HL-60 (cell line): ENCODE results near the gene GOLGA8B.

Source experiments
- DNase-seq, 2 experiments: peaks; one replicate each; pipeline ENCODE4 v3.0.0-alpha.2; 2010 to 2020; ENCODE audit warnings: low read depth in 1 of 2, low spot score in 1 of 2
- H3K27ac ChIP-seq: fragments of 250-450 bp; sonication (Bioruptor Pico); replicated peaks from 2 replicates; pipeline ENCODE4 v1.5.1; 2020; ENCODE audit warnings: mild to moderate bottlenecking, moderate library complexity
- H3K27me3 ChIP-seq: fragments of 250-450 bp; sonication (Bioruptor Pico); 2 replicates; pipeline ENCODE4 v1.5.1; 2021; ENCODE audit warnings: mild to moderate bottlenecking, moderate library complexity; ENCODE audit not compliant: insufficient read depth, poor library complexity, severe bottlenecking
- H3K4me3 ChIP-seq: replicated peaks from 2 replicates; pipeline ENCODE4 v1.5.1; 2011; ENCODE audit warnings: mild to moderate bottlenecking, control low read depth, low read length; ENCODE audit not compliant: insufficient read depth
- GABPA ChIP-seq: IDR thresholded peaks from 2 replicates; pipeline ENCODE4 v1.6.1; 2012; ENCODE audit warnings: low read depth
- POLR2AphosphoS5 ChIP-seq: IDR thresholded peaks from 2 replicates; pipeline ENCODE4 v1.6.1; 2012; ENCODE audit warnings: low read depth
- SPI1 ChIP-seq: IDR thresholded peaks from 2 replicates; pipeline ENCODE4 v1.6.1; 2012; ENCODE audit warnings: low read depth, mild to moderate bottlenecking, borderline replicate concordance
- TF ChIP-seq, protein P1 (sequence below): IDR thresholded peaks from one replicate; pipeline ENCODE4 v1.5.1; 2011; ENCODE audit warnings: low read length, control low read depth, inconsistent platforms; ENCODE audit not compliant: insufficient read depth
- TF ChIP-seq, protein P2 (sequence below): IDR thresholded peaks from 2 replicates; pipeline ENCODE4 v1.6.1; 2012; ENCODE audit warnings: low read depth; ENCODE audit not compliant: insufficient replicate concordance

GOLGA8B gene

DNA sequence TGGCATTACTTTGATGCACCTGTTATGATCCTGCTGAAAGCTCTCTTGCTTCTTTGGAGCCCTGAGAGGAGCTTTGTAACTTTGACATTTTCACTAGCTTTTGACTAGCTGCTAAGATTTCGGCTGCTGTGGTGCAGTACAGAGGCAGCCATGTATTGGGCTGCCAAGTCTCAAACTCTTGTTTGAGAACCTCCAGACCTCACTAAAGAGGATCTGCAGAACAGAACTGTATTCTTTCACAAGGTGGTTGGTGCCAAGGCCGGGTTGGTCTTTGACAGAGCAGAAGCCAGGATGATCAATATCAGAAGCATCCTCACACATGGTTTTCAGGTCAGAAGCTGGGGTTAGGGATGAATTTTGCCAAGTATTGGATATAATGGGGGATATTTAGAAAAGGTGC lies 34.6 kb upstream of the GOLGA8B start:
- no peak for DNase-seq
- H3K27me3 ChIP-seq: no peaks in the 10 kb centered on the region
- TF ChIP-seq, protein P1, sequence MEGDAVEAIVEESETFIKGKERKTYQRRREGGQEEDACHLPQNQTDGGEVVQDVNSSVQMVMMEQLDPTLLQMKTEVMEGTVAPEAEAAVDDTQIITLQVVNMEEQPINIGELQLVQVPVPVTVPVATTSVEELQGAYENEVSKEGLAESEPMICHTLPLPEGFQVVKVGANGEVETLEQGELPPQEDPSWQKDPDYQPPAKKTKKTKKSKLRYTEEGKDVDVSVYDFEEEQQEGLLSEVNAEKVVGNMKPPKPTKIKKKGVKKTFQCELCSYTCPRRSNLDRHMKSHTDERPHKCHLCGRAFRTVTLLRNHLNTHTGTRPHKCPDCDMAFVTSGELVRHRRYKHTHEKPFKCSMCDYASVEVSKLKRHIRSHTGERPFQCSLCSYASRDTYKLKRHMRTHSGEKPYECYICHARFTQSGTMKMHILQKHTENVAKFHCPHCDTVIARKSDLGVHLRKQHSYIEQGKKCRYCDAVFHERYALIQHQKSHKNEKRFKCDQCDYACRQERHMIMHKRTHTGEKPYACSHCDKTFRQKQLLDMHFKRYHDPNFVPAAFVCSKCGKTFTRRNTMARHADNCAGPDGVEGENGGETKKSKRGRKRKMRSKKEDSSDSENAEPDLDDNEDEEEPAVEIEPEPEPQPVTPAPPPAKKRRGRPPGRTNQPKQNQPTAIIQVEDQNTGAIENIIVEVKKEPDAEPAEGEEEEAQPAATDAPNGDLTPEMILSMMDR: no peak
- TF ChIP-seq GABPA (no peak), POLR2AphosphoS5 (no peak)
- H3K4me3 ChIP-seq: no peak overlapping the region
- no peak overlapping the region for H3K27ac ChIP-seq

DNA sequence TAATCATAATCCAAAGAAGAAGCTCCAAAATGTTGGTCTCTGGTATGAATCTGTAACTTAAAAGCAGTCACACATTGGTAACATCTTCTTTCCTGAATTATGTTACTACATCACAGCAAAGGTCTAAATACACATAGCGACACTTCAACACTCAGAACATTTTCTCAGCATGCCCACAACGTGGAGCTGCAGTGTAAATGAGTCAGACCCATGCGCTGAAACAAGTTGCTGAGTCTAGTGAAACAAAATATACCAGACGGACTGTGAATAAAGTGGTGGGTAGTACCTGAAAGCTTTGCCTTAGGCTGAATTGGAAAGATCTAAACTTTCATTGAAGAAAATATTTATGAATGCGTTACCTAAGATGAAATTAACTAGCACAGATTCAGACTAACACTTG lies 33.2 kb upstream of the GOLGA8B start:
- Histone ChIP-seq H3K4me3 (no peak overlapping the region), H3K27ac (no peak overlapping the region), H3K27me3 (no peaks in the 10 kb centered on the region)
- DNase-seq: no peak
- TF ChIP-seq POLR2AphosphoS5 (no peak), SPI1 (no peak), GABPA (no peak)
- TF ChIP-seq, protein P2, sequence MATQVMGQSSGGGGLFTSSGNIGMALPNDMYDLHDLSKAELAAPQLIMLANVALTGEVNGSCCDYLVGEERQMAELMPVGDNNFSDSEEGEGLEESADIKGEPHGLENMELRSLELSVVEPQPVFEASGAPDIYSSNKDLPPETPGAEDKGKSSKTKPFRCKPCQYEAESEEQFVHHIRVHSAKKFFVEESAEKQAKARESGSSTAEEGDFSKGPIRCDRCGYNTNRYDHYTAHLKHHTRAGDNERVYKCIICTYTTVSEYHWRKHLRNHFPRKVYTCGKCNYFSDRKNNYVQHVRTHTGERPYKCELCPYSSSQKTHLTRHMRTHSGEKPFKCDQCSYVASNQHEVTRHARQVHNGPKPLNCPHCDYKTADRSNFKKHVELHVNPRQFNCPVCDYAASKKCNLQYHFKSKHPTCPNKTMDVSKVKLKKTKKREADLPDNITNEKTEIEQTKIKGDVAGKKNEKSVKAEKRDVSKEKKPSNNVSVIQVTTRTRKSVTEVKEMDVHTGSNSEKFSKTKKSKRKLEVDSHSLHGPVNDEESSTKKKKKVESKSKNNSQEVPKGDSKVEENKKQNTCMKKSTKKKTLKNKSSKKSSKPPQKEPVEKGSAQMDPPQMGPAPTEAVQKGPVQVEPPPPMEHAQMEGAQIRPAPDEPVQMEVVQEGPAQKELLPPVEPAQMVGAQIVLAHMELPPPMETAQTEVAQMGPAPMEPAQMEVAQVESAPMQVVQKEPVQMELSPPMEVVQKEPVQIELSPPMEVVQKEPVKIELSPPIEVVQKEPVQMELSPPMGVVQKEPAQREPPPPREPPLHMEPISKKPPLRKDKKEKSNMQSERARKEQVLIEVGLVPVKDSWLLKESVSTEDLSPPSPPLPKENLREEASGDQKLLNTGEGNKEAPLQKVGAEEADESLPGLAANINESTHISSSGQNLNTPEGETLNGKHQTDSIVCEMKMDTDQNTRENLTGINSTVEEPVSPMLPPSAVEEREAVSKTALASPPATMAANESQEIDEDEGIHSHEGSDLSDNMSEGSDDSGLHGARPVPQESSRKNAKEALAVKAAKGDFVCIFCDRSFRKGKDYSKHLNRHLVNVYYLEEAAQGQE: no peak
- TF ChIP-seq, protein P1: no peak

DNA sequence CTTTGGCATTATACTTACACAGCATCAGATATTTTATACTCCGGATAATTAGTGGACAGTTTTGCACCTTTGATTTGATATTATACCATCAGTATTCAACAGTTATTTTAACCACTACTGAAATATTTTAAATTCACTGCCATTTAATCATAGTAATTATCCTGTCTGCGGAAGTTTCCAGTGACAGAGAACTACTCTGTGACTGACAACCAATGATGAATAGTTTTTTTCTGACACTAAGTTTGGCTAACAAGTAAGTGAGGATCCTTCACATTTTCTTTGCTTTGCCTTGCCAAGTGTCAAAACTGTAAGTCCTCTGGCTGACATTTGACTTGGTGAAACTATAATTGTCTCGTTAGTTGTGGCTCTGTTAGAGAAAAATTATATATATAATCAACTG lies 30.5 kb upstream of the GOLGA8B start:
- Histone ChIP-seq H3K27ac (no peak overlapping the region), H3K27me3 (no peaks in the 10 kb centered on the region), H3K4me3 (no peak overlapping the region)
- TF ChIP-seq, protein P1: no peak
- TF ChIP-seq, protein P2: no peak
- TF ChIP-seq GABPA: no peak
- TF ChIP-seq POLR2AphosphoS5: no peak
- TF ChIP-seq SPI1: no peak
- DNase-seq: no peak

DNA sequence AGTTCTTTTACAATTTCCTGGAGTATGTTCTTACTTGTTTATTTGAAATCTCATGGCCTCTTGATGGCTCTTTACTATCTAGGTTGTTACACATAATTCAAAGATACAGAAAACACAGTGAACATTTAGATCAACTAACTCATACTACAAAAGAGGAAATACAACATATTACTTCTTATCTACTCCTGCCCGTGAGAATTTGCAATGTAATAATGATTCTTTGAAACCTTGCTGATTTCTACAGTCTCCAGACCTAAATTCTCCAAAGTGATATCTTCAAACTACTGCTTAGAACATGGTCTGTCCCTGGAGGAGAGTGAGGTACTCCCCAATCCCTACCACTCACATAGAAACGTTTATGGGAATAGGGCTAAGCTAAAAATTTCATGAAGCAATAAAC lies 29.9 kb upstream of the GOLGA8B start:
- Histone ChIP-seq H3K4me3 (no peak overlapping the region), H3K27ac (no peak overlapping the region), H3K27me3 (no peaks in the 10 kb centered on the region)
- no peak for DNase-seq
- TF ChIP-seq POLR2AphosphoS5 (no peak), GABPA (no peak), SPI1 (no peak)
- TF ChIP-seq, protein P2: no peak
- TF ChIP-seq, protein P1: no peak
